T47D (cell line): ENCODE results near the gene PCDH10.
A peak's percentile ranks its signal among the peaks of the same experiment; 100 is the strongest.

Experiments
- DNase-seq, 2 experiments: peaks; one replicate each; pipeline versions ENCODE4 v3.0.0 to v3.0.0-alpha.2; 2011 to 2012; ENCODE audit warnings: low read depth in 1 of 2, low spot score in 1 of 2
- JUND ChIP-seq: IDR thresholded peaks from 2 replicates; pipeline ENCODE4 v1.6.1; 2012; ENCODE audit warnings: low read depth
- in situ Hi-C: cut with HindIII; loops from 2 replicates; pipeline ENCODE4 v1.10.0; 2016; ENCODE audit warnings: low sequenced_read_pairs, low pct_unique_long_range_greater_than_20kb

Gene PCDH10

DNA sequence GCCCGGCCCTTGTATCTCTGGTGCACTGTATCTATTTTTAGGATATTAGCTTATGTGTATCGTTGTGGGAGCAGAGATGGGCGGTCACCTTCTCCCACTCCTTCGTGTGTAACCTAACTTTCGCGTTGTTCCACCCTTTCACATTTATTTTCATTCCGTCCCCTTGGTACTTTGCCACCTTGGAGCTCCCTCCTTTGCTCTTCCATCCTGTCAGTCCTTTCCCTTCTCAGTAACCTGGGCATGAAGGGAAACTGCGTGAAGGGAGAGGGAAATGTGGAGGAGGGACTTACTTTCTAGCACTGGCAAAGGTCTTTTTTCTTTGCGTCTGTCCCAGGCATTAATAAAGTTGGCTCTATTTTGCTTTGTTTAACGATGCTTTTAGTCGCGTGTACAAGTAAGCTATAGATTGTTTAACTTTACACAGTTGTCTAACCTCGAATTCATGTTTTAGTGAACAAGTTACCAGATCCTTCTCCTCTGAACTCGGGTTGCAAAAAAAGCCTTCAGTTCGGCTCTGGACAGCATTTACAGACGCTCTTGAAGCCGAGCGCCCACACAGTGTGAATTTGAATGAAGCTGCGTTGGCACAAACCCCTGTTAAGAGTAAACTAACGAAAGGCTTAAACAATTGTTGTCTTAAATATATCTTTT is 3.9 kb downstream of the PCDH10 start:
- in situ Hi-C loops, result no loop called here
- TF ChIP-seq JUND, result no peak
- DNase-seq, result peak; percentile 18 to 46

DNA sequence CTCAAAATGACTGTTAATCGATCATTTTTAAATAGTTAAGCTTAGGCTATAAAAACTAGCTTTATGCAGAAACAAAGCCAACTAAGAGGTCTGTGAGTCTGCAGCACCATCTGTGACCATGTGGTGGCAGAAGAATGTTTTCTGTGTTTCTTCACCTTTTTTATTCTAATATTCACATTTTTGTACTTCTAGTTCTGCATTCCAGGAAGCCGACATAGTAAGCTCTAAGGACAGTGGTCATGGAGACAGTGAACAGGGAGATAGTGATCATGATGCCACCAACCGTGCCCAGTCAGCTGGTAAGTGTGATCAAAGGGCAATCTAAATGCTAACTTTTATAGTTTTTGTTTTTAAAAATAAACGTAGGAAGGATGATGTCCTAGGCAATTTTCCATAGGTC is 5.6 kb downstream of the PCDH10 start:
- in situ Hi-C loops, result no loop called here
- DNase-seq, result peak in 1 of 2 experiments; percentile 44

DNA sequence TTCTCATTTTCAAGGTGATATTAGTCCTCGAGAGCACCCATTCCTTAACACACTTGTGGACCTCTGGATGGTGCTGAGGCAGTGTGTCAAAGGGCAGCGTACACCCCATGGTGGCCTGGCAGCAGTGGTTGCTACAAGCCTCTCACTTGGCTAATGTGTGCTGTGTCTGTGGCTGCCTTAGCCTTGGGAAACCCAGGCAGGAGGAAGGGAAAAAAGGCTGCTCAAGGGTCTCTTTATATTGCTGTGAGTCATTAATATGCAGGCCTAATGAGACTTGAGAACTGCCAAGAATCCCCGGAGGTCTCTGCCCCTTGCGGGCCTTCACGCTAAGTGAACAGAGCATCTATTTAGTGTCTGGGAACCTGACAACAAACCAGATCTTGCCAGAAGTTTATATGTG is 7.0 kb downstream of the PCDH10 start:
- in situ Hi-C loops, result no loop called here
- DNase-seq, result no peak
- TF ChIP-seq JUND, result no peak

More for the DNA sequence above, 5.6 kb downstream of the PCDH10 start:
- TF ChIP-seq JUND, result no peak

DNA sequence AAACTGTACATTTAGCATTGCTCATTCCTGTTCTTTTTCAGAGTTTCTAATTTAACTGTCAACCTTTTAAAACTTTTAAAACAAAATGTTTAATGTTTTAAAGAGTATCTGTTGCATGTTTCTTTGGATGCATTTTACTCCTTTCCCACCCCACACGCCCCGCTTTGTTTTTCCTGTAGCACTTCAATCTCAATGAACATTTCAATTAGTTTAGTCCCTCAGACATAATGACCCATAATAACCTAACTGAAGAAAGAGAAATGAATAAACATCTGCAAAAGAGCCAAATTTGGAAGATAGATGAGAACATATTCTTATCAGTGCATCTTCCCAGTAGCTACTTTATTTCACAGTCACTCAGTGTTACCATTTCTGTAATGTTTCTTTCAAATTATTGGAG is 7.5 kb downstream of the PCDH10 start:
- in situ Hi-C loops, result no loop called here
- DNase-seq, result no peak

DNA sequence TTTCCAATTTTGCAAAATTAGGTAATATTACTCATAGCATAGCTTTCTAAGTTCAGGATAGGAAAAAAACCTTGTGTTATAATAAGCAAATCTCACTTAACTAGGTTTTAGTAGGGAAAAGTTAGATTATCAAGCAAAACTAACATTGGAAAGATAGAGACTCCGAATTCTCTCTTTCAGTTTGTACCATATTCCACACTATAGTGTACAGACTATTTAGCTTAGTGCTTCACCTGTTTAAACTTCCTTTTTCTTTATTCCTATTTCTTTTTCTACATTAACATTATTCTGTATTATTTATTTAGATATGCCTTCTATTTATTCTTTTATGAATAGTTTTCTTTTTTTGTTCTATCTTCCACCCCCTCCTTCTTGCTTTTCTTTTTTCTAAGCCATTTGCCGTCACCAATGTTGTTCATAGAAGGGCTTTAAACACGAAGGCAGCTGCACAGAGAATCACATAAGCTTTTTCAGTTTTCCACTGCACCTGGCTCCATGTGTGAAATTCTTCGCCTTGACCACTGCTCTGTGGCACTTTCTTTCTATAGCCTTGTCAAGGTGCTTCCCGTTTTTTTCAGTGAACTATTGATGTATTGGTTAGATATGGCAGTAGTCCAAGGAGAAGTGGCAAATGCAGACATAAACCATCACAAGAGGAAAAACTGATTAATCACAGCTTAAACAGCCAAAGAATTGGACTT is 8.5 kb downstream of the PCDH10 start:
- in situ Hi-C loops, result no loop called here
- DNase-seq, result no peak
- TF ChIP-seq JUND, result no peak

More for the DNA sequence above, 7.5 kb downstream of the PCDH10 start:
- TF ChIP-seq JUND, result no peak

DNA sequence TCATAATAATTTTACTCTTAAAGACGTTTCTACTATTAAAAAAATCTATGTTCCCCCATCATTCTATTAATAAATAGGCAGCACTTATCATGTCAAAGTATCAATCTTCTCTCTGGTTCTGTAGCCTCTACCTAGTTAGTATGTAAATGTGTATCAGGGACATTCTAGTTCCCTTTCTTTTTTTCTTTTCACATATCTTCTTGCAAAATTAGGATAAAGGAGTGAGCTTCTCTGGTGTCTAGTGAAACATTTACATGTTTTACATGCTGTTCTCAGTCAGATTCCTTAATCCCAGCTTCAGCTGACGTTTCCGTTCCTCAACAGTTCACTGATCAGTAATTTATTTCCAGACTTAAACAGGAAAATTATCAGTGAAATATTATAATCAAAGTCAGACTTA is 11.8 kb downstream of the PCDH10 start:
- in situ Hi-C loops, result no loop called here
- TF ChIP-seq JUND, result no peak
- DNase-seq, result no peak

DNA sequence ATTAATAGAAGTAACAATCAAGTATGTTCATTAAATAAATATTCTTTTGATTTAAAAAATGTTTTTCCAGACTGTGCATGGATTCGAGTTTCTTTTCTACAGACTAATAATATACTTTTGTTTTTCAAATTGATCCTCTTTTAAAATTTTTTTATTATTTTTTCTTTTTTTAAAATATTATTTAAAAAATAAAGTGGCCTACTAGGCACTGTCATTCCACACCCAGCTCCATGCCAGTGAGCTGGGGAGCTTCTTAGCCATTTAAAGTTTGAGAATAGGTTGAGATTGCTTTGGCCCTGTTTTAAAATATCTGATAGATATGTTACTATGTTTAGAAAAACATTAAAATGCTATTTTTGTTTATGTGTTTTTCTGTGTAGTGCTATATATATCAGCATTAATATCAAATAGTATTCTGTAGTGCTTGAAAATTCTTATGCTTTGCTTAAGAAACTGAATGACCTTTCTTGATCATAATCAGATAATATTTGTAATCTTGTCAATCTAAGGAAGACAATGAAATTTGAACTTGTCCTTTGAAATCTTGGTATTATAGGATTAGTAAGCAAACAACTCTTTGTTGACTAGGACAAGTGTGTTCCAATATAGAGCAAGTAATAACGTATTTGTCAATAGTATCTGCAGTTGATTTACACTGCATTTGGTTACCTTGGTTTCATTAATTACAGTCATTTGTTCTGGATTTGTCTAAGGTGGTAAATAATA is 12.6 kb downstream of the PCDH10 start:
- no peak for TF ChIP-seq JUND
- DNase-seq, result peak in 1 of 2 experiments; percentile 15
- in situ Hi-C loops, result no loop called here

DNA sequence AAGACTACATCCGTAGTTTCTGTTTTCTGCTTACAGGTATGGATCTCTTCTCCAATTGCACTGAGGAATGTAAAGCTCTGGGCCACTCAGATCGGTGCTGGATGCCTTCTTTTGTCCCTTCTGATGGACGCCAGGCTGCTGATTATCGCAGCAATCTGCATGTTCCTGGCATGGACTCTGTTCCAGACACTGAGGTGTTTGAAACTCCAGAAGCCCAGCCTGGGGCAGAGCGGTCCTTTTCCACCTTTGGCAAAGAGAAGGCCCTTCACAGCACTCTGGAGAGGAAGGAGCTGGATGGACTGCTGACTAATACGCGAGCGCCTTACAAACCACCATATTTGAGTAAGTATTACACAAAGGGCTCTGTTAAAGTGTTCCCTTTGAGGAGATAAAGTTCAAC is 13.8 kb downstream of the PCDH10 start:
- in situ Hi-C loops, result no loop called here
- DNase-seq, result peak in 1 of 2 experiments; percentile 20

DNA sequence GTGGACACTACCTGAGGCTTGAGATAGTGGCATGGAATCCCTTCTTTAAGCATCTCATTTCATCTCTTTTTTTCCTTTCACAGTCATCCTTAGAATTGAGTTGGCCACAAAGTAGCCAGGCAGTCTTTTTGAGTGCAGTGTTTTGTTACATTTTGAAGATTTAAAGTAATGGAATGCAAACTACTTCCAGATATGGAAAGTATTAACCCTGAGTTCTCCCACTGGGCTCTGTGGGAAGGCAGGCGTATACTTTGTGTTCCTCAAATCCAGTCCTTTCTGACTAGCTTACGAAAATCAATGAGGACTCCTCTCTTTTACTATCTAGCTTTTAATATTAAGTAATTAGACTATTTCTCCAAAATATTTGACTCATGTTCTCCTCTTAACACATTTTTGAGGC is 29.9 kb downstream of the PCDH10 start:
- no peak for DNase-seq
- in situ Hi-C loops, result no loop called here

More for the DNA sequence above, 13.8 kb downstream of the PCDH10 start:
- TF ChIP-seq JUND, result no peak

DNA sequence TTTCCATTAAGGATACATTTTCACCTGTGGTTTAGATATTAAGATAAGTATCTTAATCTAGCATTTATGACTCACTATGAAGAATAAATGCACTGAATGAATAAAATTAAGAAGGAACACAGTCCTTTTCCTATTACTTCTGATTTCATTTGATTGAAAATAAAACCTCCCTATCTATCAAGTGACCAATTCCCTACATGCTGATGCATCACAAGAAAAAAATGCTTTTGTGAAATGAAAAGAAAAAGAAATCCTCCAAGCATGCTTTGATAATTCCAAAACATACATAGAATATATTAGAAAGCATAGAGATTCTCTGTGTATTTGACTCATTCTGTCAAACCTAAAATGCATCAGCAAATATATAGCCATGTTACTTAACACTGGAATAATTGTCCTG is 37.1 kb downstream of the PCDH10 start:
- TF ChIP-seq JUND, result no peak
- no peak for DNase-seq
- in situ Hi-C loops, result no loop called here

More for the DNA sequence above, 29.9 kb downstream of the PCDH10 start:
- TF ChIP-seq JUND, result no peak

DNA sequence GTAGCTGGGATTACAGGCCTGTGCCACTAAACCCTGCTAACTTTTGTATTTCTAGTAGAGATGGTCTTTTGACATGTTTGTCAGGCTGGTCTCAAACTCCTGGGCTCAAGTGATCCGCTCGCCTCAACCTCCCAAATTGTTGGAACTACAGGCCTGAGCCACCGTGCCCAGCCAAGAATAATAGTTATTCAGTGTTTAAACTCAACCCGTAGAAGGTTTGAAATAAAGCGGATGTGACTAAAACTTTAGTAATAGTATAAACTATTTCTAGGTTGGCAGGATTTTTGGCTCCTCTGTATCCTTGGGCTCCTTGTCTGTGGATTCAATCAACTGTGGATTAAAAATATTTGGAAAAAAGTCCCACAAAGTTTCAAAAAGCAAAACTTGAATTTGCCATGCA is 37.8 kb downstream of the PCDH10 start:
- in situ Hi-C loops, result no loop called here
- no peak for DNase-seq
- TF ChIP-seq JUND, result no peak

DNA sequence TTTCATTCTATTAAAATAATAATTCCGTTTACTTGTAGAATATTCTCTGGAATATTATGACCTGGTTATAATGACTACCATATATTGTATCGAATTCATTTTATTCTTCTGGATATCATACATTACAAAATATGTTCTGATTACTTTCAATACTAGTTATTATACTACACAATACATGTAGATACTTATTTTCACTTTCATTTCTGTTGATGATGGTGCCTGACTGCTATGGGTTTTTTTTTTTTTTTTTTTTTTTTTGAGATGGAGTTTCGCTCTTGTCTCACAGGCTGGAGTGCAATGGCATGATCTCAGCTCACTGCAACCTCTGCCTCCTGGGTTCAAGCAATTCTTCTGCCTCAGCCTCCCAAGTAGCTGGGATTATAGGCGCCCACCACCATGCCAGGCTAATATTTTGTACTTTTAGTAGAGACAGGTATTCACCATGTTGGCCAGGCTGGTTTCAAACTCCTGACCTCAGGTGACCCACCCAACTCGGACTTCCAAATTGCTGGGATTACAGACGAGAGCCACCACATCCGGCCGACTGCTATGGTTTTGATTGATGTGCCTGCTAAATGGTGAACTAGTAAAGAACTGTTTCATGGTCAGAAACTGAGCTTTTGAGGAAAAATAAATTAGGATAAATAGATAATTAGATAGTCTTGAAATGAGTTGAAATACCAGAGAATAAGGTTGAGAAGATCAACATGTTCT is 39.5 kb downstream of the PCDH10 start:
- no peak for TF ChIP-seq JUND
- no peak for DNase-seq
- in situ Hi-C loops, result no loop called here
